EL (cell line): ENCODE data around the gene DPY19L3.
"Not testable (repeated sequence)": the region's sequence is repeated elsewhere in the genome, so short reads cannot be mapped to it uniquely, and the experiment has no call there.

Source experiments
- DNase-seq: peaks from one replicate; pipeline ENCODE4 v3.0.0-alpha.2; 2016

DPY19L3 gene

DNA sequence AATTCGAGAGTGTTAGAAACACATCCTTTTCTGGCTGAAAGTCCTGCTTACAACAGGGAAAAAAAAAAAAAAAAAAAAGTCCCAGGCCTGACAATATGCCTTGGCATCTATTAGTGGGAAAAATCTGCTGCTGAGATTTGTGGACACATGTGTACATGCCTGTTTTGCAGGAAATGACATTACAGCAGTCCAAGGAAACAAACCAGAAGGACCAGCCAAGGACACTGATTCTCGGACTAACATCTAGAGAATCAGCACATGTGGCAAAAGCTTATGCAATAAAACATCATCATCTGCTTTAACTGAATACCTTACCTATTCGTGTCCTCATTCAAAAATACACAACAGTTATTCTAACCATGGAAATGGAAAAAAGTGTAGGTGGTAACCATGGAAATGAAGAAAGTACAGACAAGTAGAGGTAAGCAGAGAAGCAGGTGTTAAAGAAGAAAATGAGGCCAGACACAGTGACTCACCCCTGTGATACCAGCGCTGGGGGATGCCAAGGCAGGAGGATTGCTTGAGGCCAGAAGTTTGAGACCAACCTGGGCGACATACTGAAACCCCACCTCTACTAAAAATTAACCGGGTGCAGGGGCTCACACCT lies 9.4 kb upstream of the DPY19L3 start:
- no peak for DNase-seq

DNA sequence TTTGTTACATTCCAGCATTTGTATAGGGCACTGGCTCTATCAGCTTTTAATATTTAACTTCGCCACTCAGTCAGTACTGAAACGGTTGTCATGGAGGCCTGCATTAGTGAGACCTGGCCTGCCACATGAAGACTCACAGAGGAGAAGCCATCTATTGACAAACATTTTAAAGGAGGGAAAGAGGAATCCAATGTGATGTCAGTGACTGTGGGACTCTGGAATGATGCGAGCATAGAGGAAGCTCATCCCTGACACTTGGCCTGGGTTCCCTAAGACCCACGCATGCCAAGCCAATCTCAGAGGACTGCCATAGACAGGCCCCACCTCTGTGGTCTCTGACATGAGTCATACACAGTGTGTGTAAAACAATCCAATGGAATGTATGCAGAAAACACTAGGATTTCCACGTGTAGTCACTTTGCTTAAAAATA lies 7.9 kb upstream of the DPY19L3 start:
- DNase-seq, result peak; percentile 89

DNA sequence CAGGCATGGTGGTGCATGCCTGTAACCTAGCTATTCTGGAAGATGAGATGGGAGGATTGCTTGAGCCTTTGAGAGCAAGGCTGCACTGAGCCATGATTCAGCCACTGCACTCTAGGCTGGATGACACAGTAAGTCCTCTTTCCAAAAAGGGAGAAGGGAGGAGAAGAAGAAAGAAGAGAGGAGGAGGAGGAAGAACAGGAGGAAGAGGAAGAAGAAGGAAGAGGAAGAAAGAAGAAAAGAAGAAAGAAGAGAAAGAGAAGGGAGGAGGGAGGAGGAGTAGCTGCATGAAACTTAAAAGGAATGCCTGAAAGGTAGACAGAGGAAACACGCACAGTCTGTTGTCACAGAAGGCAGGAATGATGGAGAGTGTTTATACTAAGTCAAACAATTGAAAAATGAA lies 3.6 kb upstream of the DPY19L3 start:
- DNase-seq, result no peak

DNA sequence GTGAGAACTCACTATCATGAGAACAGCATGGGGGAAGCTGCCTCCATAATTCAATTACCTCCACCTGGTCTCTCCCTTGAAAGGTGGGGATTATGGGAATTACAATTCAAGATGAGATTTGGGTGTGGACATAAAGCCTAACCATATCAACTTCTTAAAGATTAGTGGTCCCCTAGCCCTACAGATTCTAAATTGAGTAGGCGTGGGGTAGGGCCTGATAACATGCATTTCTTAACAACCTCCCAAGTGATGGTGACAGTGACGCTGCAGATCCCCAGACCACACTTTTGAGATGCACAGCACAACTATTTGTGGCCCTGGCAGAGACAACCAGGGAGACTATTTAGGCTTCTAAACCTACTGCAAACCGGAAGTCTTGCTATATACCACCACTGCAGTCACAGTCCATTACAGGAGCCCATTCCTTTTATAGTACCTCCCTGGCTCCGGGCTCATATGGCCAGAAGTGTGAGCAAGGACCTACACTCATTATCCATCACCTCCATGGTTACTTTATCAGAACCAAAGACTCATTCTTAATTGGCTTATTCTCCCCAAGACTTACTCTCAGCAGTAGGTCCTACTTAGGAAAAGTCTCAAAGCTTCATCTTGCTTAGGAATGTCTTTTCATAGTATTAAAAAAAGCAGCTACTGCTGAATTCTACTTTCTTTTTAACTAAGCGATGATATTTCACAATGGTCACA lies 2.1 kb upstream of the DPY19L3 start:
- no peak for DNase-seq

DNA sequence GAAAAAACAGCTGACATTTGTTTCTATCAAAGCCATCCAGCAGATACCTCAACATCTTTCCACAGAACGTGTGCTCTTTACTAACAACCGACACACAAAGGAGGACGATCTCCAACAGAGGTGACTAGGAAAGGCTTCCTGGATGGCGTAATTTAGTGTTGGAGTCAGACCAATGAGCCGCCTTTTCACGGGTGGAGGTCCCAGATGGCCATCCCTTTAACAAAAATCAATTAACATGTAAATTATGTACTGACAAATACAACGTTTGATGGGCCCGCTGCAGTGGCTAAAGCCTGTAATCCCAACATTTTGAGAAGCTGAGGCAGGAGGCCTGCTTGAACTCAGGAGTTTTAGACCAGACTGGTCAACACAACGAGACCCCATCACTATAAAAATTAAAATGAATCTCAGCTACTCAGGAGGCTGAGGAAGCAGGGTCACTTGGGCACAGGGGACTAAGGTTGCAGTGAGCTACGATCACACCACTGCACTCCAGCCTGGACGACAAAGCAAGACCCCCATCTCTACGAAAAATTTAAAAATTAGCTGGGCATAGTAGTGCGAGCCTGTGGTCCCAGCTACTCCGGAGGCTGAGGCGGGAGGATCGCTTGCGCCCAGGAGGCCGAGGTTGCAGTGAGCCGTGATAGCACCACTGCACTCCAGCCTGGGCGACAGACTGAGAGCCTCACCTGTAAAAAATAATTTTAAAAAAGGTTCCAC lies 1.2 kb upstream of the DPY19L3 start:
- DNase-seq, result peak; percentile 3

DNA sequence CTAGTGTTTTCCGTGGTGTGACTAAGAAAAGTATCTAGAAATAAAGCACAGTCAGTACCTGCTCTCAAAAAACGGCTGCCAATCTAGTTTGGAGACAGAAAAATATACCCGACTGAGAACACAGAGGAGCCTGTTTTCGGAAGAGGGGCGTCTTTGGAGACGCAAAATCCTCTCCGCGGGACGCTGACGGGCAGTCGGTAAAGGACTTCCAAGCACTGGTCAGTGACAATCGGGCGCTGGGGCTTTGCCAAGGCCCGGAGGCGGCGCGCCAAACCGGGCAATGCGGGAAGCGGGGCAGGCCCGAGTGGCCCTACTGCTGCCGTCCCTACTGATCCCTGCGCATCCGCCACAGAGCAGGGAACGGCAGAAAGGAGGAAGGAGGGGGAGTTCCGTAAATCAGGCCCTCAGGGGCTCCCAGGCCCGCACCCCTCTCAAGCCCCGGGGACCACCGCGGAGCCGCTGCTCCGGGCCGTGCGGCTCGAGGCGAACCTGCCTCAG lies 588 bp upstream of the DPY19L3 start:
- DNase-seq, result no peak

DNA sequence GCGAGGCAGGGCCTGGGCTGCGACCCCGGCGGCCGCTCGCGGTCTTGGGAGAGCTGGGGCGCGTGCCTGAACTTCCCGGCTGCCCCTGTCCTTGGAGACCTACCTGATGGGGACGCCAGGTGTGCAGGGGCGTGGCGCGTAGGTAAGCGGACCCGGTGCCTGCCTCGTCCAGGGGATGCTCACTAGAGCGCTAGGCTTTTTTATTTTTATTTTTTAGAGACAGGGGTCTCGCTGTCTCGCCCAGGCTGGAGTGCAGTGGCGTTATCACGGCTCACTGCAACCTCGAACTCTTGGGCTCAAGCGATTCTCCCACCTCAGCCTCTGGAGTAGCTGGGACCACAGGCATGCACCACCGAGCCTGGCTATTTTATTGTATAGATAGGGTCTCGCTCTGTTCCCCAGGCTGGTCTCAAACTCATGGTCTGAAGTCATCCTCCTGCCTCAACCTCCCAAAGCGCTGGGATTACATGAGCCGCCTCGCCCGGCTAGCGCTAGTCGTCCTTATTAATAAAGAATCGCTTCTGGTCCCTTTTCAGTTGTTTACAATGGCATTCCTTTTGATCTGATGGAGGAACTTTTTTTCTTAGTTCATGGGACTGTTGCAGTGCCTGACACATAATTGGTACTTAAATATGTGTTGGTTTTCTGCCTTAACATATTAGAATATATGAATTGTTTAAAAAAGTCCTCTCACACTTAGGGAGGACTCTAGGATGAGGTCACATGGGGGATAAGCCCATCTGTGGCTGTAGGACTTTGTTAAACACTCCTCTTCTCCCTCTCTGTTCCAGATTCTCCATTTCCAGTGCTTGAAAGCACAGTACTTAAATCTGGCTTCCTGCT lies 812 bp downstream of the DPY19L3 start:
- DNase-seq, result peak; percentile 6

DNA sequence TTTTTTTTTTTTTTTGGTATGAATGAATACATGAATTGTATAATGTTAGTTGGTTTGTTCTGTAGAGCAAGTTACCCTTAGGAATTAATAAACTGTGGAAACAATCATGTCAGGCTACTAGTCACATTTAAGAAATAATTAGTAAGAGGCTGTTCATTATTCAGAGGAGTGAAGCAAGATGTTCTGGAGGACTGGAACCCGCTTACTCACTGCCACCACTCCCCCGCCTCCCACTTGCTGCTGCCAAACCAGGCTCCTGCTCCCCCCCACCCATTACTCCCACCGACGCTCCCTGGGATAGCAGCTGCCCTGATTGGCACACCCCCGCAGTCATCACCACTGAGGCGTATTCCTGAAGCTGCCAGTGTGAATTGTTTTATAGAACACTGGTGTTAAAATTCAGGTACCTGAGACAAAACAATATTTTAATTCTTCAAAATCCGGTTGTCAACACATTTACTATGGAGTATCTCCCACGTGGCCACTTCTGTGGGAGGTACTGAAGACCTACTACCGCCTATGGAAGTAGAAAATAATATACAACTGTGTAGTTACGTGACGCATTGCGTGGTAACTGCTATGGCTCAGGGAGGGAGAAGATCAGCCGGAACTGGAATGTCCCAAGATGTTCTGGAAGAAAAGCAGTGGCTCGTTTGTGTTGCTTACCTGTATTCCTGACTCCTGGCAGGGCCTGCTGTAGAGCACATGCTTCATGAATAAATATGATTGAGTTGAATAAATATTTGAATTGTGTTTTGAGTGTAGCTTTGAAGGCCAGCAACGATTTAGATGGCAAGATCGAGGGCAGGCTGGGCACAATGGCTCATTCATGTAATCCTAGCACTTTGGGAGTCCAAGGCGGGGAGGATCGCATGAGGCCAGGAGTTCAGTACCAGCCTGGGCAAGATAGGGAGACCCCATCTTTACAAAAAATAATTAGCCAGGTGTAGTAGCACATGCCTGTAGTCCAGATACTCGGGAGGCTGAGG lies 1.7 kb downstream of the DPY19L3 start:
- peak; percentile 23 for DNase-seq

DNA sequence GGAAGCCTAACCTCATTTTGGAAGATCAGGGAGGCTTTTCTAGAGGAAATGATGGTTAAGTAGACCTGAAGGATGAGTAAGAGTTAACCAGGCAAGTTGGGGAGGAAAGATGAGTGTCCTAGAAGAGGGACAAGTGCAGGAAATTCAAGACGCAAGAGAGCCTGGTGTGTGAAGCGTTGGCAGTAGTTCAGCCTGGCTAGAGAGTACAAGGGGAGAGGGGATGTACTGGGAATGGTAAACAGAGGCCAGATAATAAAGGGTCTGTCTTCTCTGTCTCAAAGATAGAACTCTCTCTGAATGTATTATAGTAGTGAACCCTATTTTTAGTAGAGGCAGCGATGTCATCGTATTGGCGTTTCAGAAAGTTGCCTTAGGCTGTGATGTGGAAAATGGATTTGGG lies 9.7 kb downstream of the DPY19L3 start:
- DNase-seq, result peak; percentile 22

DNA sequence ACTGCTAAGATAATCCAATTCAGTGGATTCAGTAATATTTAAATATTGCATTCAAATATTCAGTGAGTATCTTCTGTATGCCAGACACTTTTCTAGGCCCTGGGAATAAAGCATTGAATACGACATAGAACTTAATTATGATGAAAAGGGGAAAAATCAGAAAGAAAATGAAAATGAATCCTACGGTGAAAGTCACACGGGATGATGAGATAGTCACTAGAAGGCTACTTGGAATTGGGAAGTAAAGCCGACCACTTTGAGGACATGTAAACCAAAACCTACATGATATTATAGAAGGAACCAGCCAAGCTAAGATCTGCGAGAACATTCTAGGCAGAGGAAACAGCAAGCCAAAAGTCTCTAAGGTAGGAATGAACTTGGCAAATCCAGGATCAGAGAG lies 10.1 kb downstream of the DPY19L3 start:
- DNase-seq, result no peak

DNA sequence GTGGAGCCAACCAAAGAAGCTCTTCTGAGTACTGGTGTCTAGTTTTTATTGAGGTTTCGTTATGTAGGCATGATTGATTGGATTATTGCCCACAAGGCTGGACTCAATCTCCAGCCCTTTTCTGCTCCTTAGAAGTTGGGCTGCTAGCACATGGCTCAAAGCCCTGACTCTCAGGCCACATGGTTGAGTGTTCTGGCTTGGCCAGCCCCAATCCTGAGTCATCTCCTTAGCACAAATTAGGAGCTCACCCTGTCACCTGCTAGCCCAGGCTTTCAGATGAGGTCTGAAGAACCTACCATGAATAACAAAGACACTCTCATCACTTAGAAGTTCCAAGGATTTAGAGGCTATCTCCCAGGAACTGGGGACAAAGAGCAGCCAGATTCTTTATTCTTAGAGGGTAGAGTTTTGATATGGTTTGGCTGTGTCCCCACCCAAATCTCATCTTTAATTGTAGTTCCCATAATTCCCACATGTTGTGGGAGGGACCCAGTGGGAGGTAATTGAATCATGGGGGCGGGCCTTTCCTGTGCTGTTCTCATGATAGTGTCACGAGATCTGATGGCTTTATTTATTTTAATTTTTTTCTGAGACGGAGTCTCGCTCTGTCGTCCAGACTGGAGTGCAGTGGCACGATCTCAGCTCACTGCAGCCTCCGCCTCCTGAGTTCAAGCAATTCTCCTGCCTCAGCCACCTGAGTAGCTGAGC lies 11.3 kb downstream of the DPY19L3 start:
- DNase-seq, result peak; percentile 15

DNA sequence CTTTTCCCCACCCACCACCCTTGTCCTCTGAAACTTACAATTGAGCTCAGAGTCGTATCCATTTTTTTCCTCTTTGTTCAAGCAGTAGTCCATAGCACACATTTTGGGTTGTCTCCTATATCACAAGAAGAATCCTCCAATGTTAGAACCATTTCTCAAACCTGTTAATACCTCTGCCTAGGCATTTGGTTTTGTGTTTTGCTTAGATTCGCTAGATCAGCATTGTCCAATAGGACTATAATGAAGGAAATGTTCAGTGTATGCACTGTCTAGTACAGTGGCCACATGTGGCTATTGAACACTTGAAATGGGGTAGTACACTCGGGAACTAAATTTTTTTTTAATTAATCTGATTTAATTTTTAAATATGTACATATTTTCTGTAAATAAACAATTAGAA lies 12.6 kb downstream of the DPY19L3 start:
- DNase-seq, result no peak

DNA sequence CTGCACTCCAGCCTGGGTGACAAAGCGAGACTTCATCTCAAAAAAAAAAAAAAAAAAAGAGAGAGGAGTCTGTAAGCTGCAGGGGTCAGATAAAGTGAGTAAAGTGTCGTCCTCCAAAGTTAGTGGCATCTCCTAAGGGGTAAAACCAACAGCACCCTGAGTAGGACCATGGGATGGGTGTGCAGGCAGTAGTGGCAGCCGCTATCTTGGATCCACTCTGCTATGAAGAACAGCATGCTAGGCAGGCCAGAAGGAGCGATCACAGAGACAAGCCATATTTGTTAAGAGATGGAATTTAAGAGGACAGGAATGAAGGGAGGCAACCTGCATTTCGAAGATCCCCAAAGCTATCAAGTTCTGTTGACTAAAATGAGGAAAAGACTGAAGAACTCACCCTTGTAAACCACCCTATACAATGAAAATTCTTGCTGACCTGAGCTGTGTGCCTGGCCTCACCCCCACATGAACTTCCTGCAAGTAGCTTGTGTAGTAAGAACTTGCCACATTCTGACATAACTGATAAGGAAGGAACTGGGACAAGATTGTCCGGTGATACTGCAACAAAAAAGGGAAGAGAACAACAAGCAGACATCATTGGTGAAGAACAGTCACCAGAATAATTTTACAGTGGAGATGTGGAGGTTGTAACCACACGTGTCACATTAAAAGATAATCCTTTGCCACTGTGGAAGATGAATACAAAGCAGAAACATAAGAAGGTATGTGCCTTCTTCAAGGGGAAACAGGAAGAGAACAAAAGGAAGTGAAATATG lies 16.2 kb downstream of the DPY19L3 start:
- DNase-seq, result no peak

DNA sequence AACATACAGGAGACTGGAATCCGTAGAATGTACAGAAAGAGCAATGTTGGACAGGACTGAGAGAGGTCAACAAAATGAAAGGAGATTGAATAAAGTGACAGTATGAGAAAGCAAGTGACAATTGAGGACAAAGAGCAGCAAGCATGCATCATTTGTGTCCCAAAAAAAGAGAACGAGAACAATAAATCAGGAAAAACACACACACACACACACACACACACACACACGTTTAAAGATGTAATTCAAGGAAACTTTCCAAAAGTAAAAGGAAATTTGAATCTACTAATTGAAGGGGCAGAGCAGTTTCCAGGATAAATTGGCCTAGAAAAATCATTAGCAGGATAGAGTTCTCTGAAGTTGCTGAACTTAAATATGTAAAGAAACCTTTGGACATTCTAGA lies 16.9 kb downstream of the DPY19L3 start:
- DNase-seq, result no peak

DNA sequence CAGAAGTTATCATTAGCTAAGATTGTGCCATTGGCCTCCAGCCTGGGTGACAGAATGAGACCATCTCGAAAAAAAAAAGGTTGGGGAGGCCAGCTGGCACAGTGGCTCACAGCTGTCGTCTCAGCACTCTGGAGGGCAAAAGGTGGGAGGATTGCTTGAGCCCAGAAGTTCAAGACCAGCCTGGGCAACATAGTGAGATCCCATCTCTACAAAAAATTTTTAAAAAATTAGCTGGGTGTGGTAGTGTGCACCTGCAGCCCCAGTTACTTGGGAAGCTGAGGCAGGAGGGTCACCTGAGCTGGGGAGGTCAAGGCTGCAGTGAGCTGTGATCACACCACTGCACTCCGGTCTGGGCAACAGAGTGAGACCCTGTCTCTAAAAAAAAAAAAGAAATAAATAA lies 18.4 kb downstream of the DPY19L3 start:
- not testable (repeated sequence) for DNase-seq

DNA sequence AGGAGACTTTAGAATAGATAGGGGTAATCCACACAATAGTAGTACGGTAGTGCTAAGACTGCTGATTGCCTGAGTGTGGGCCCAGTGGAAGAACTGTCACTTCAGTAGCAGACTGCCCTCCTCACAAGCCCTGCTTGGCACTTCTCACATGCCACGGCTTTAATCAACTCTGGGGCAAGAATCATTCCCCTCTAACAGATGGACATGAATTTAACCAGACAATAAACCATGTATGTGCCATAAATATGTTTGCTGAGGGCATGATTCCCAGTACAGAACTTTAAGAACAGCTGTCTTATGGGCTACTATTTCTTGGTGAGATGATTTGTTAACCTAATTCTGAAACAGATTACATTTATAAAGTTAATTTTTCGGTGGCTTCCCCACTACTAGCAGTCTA lies 22.0 kb downstream of the DPY19L3 start:
- no peak for DNase-seq

DNA sequence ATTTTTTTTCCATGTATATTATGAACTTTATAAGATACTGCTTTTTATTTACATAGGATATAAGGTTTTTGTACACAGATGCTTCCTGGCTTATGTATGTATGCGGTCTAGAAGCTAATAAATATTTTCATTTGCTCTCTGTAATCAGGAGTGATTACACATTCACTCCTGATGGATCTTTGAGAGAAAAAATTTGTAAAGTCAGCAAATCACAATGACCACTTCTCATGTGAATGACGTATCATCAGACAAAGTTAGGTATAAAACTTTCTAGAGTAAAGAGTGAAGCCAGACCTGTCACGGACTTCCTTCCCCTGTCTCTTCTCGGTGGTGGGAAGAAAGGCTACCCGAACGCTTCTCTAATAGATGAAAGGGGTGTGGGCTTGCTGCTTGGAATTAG lies 31.1 kb downstream of the DPY19L3 start:
- DNase-seq, result no peak

DNA sequence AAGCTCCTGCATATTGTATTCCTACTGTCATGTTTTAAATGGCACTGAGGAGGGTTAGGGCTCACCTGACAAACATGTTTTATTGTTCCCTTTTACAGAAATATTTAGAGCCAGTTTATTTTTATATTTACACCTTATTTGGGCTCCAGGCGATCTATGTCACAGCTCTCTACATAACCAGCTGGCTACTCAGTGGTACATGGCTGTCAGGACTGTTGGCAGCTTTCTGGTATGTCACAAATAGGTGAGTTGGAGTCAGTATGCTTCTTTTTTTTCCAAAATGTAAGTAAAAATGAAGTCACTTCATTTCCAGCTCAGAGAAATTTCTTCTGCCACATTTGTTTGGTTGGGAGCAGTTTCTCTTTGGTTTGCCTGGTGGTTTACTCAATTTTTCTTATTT lies 31.5 kb downstream of the DPY19L3 start:
- no peak for DNase-seq

DNA sequence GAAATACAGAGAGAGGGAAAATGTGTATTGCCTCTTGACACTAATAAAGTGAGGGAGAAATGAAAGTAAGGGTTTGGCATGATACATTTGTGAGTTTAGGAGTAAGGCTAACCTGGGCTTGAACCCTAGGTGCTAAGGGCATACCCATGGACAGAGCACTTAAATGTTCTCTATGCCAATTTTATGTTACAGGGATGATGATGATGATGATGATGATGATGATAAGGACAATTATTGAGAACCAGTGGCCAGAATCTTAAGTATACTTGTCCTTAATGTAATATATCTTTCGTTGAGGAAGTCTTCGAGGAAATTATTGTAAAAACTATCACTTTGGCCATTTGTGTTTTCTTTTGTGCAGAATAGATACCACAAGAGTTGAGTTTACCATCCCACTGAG lies 33.2 kb downstream of the DPY19L3 start:
- DNase-seq, result no peak

DNA sequence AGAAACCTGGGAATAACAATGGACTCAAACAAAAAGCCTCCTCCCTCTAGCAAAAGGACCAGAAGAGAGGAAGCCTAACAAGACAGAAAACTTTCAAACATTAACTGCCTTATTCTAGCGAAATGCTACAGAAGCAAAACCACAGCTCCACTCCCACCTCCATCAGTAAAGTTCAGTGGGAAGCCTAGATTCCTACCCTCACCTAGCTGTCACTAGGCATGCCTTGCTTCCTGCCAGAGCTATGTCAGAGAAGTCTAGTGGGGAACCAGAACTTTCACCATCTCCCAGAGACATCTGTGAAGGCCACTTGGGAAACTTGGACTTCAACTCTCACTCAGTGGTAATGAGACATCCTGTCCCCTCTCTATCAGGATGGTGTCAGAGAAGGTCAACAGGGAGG lies 37.1 kb downstream of the DPY19L3 start:
- DNase-seq, result no peak
